ENCODE data around the gene ACKR2. TPM values are rescaled to one million over a fixed set of nuclear protein-coding genes. Genes with fewer than 3 reads are reported as not detected.

Gene ACKR2
- total RNA-seq, 2 experiments from 2014 or later: 2.8 to 2.9 TPM

DNA sequence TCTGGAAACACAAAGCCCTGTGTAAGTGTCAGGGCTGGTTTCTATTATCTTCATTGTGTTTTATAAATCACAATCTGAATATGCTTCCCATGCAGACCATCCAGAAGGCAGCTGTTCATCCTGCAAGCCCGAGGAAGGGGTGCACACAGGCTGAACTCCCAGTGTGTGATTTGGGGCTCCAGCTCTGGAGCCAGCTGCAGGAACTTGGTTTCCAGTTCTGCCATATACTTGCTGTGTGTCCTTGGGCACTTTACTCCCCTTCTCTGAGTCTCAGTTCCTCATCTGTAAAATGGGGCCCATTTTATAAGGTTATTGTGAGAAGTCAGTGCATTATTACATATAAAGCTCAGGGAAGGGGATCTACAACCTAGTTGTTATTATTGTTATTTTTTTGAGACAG, 43.8 kb downstream of the ACKR2 start:
- Mint-ChIP-seq H3K4me1 (no peaks in the 10 kb centered on the region), H3K4me3 (no peak overlapping the region), H3K36me3 (no peaks in the 10 kb centered on the region), H3K27me3 (peaks cover 5% of the 10 kb centered on the region), H3K9me3 (no peaks in the 10 kb centered on the region), H3K27ac (no peak overlapping the region)
- DNase-seq: no peak

- Mint-ChIP-seq H3K27ac (no peak overlapping the region), H3K27me3 (peaks cover 5% of the 10 kb centered on the region), H3K4me1 (no peaks in the 10 kb centered on the region), H3K9me3 (no peaks in the 10 kb centered on the region), H3K36me3 (no peaks in the 10 kb centered on the region), H3K4me3 (no peak overlapping the region)
- no peak for DNase-seq
These were observed 44.6 kb downstream of the ACKR2 start for GRCh38 chr3:42853739-42854302.

- H3K27ac Mint-ChIP-seq: no peak overlapping the region
- no peak for DNase-seq
- H3K36me3 Mint-ChIP-seq: no peaks in the 10 kb centered on the region
- H3K4me3 Mint-ChIP-seq: no peak overlapping the region
- no peaks in the 10 kb centered on the region for H3K4me1 Mint-ChIP-seq
- peaks cover 2% of the 10 kb centered on the region for H3K9me3 Mint-ChIP-seq
- H3K27me3 Mint-ChIP-seq: peaks cover 5% of the 10 kb centered on the region
These were observed 45.9 kb downstream of the ACKR2 start for GRCh38 chr3:42855219-42855546.

GRCh38 chr3:42855547-42856380, 46.5 kb downstream of the ACKR2 start:
- no peak overlapping the region for H3K27ac Mint-ChIP-seq
- H3K4me1 Mint-ChIP-seq: no peaks in the 10 kb centered on the region
- H3K27me3 Mint-ChIP-seq: peaks cover 5% of the 10 kb centered on the region
- H3K4me3 Mint-ChIP-seq: no peak overlapping the region
- H3K36me3 Mint-ChIP-seq: no peaks in the 10 kb centered on the region
- DNase-seq: no peak
- peaks cover 2% of the 10 kb centered on the region for H3K9me3 Mint-ChIP-seq

DNA sequence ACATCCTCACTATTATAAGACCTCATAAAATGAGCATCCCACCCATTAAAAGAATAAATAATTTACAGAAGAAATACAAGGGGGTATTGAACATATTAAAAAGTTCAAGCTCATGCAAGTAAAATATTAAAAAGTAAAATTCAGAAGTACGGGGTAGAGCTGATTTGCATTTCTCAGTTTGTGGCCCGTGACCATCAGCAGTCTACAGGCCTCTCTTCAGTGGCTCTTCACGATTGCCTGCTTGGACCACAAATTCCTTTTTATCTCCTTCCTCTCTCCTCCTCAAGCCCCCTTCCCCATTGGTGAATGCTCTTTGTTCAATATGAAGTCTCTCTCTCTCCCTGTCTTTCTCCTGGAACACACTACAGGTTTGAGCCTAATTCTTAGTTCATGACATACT, 47.3 kb downstream of the ACKR2 start:
- no peak for DNase-seq
- Mint-ChIP-seq H3K36me3 (no peaks in the 10 kb centered on the region), H3K4me3 (no peak overlapping the region), H3K4me1 (no peaks in the 10 kb centered on the region), H3K27me3 (peaks cover 5% of the 10 kb centered on the region), H3K27ac (no peak overlapping the region), H3K9me3 (peaks cover 2% of the 10 kb centered on the region)

GRCh38 chr3:42864321-42864950, 55.2 kb downstream of the ACKR2 start:
- Mint-ChIP-seq H3K4me1 (no peaks in the 10 kb centered on the region), H3K27ac (no peak overlapping the region), H3K4me3 (no peak overlapping the region), H3K27me3 (no peaks in the 10 kb centered on the region), H3K36me3 (no peaks in the 10 kb centered on the region), H3K9me3 (no peaks in the 10 kb centered on the region)
- no peak for DNase-seq

- no peak for DNase-seq
- Mint-ChIP-seq H3K27ac (no peak overlapping the region), H3K36me3 (no peaks in the 10 kb centered on the region), H3K4me1 (no peaks in the 10 kb centered on the region), H3K27me3 (no peaks in the 10 kb centered on the region), H3K9me3 (no peaks in the 10 kb centered on the region), H3K4me3 (no peak overlapping the region)
These were observed 56.0 kb downstream of the ACKR2 start for GRCh38 chr3:42865256-42865655.

- no peaks in the 10 kb centered on the region for H3K36me3 Mint-ChIP-seq
- no peak overlapping the region for H3K4me3 Mint-ChIP-seq
- no peaks in the 10 kb centered on the region for H3K27me3 Mint-ChIP-seq
- H3K9me3 Mint-ChIP-seq: no peaks in the 10 kb centered on the region
- no peaks in the 10 kb centered on the region for H3K4me1 Mint-ChIP-seq
- DNase-seq: no peak
- H3K27ac Mint-ChIP-seq: no peak overlapping the region
These were observed 57.9 kb downstream of the ACKR2 start for GRCh38 chr3:42867138-42867537.

GRCh38 chr3:42868841-42869240, 59.6 kb downstream of the ACKR2 start:
- H3K4me1 Mint-ChIP-seq: no peaks in the 10 kb centered on the region
- H3K27me3 Mint-ChIP-seq: no peaks in the 10 kb centered on the region
- H3K9me3 Mint-ChIP-seq: no peaks in the 10 kb centered on the region
- DNase-seq: no peak
- H3K36me3 Mint-ChIP-seq: no peaks in the 10 kb centered on the region
- H3K27ac Mint-ChIP-seq: no peak overlapping the region
- H3K4me3 Mint-ChIP-seq: no peak overlapping the region

DNA sequence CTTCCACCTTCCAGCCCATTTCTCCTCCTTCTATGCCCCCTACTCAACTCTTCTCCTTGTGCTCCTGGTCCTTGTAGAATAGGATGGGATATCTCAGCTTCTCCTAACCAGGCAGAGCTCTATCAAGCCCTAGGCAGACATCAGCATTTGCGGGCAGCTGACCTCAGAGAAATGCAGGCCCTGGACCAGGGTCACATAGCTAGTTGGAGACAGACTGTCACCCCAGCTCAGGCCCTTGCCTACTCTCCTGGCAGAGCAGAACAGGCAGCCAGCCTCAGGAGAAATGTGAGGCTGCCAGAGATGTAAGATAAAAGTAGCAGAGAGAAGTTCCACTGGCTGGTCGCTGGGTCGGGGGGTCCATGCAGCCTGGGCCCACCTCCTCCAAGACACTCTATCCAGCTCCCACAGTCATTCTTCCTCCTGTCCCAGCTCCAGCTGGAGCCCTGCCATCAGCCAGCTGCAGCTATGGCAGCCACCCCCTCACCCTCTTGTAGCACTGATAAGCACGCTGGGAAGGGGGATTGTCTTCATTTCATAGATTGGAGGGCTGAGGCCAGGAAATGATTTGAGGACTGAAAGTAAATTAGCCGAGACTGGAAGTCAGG, 62.4 kb downstream of the ACKR2 start:
- Mint-ChIP-seq H3K9me3 (no peaks in the 10 kb centered on the region), H3K27me3 (no peaks in the 10 kb centered on the region), H3K27ac (no peak overlapping the region), H3K4me3 (no peak overlapping the region), H3K36me3 (no peaks in the 10 kb centered on the region), H3K4me1 (no peaks in the 10 kb centered on the region)
- no peak for DNase-seq

- Mint-ChIP-seq H3K36me3 (no peaks in the 10 kb centered on the region), H3K4me3 (no peak overlapping the region), H3K27me3 (no peaks in the 10 kb centered on the region), H3K27ac (no peak overlapping the region), H3K9me3 (no peaks in the 10 kb centered on the region), H3K4me1 (no peaks in the 10 kb centered on the region)
- no peak for DNase-seq
These were observed 63.5 kb downstream of the ACKR2 start for GRCh38 chr3:42872718-42873117.

DNA sequence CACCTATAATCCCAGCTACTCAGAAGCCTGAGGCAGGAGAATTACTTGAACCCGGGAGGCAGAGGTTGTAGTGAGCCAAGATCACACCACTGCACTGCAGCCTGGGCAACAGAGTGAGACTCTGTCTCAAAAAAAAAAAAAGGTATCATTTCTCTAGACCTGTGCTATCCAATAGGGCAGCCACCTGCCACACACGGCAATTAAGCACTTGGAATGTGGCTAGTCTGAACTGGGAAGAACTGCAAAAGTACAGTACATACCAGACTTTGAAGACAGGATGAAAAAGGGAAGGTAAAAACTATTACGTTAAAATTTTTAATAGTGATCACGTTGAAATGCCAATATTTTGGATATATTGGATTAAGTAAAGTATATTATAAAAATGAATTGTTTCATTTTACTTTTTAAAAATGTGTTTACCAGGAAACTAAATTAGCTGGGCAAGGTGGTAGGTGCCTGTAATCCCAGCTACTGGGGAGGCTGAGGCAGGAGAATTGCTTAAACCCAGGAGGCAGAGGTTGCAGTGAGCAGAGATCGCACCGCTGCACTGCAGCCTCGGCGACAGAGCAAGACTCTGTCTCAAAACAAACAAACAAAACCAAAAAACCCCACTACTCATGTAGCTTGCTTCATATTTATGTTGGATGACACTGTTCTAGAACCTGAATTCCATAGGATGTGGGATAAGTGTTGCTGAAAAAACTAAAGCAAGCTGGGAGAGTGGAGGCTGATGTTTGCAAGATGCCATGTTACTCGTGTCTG, 64.2 kb downstream of the ACKR2 start:
- DNase-seq: no peak
- no peaks in the 10 kb centered on the region for H3K27me3 Mint-ChIP-seq
- H3K9me3 Mint-ChIP-seq: no peaks in the 10 kb centered on the region
- no peak overlapping the region for H3K27ac Mint-ChIP-seq
- no peaks in the 10 kb centered on the region for H3K4me1 Mint-ChIP-seq
- H3K4me3 Mint-ChIP-seq: no peak overlapping the region
- no peaks in the 10 kb centered on the region for H3K36me3 Mint-ChIP-seq

DNA sequence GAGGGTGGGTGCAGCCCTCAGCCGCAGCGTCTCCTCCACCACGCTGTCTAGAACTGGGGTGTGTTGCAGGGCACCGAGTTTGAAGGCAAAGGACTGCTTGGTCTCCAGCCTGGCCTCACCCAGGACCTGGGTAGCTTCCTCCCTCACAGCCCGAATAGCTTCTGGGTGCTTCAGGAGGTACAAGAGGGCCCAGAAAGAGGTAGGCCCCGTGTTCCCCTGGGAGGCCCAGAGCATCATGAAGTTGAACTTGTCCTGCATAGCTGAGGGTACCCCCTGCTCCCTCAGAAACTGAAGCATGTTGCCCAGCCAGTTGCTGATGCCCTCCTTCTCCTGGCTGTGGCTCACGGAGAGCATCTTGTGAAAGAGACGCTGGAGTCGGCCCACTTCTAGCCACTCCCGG, 65.5 kb downstream of the ACKR2 start:
- Mint-ChIP-seq H3K27me3 (no peaks in the 10 kb centered on the region), H3K4me3 (no peak overlapping the region), H3K36me3 (no peaks in the 10 kb centered on the region), H3K27ac (no peak overlapping the region), H3K4me1 (no peaks in the 10 kb centered on the region), H3K9me3 (no peaks in the 10 kb centered on the region)
- no peak for DNase-seq

DNA sequence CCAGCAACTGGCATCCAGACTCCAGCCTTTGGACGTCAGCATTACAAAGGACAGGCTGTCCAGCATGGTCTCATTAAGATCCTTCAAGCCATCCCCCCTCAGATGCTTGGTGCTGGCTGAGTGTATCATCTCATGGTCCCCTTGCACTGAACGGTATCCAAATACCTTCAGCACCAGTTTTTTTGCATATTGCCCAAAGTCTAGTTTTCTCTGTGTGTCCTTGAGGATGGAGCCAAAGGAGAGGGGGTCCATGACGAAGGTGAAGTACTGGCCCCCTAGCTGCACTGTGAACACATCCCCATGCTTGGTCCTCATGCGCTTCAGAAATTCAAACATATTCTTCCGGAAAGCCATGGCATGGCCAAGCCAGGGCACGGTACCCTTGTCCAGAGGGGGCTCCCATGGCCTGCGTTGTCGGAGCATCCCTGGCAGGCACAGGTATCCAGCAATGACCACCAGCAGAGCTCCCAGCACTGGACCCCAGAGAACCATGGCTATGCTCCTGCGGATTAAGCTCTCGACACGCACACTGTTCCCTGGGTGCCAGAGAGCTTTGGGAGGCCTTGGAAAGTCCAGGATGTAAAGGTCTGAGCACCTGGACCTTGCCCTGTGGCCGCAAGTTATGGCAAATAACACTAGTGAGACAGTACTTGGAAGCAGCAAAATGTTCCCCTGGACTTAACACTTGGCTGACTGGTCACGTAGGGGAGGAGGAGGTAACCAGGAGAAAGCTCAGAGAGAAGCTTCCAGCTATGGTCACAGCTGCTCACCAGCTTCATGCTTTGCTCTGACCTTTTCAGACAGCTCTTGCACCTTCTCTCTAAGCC, 66.3 kb downstream of the ACKR2 start, which contains the start of gene CYP8B1:
TSS of gene CYP8B1 (minus strand) at position 555 of the 827 bp plus-strand sequence. CDS start at position 492, 63 bp downstream.
- H3K4me3 Mint-ChIP-seq: no peak within 1 kb of the TSS
- H3K27me3 Mint-ChIP-seq: no peaks in the 10 kb centered on the region
- H3K36me3 Mint-ChIP-seq: no peaks in the 10 kb centered on the region
- H3K27ac Mint-ChIP-seq: no peak within 1 kb of the TSS
- H3K4me1 Mint-ChIP-seq: peaks cover 3% of the 10 kb centered on the region
- no peak for DNase-seq
- no peaks in the 10 kb centered on the region for H3K9me3 Mint-ChIP-seq

All from activated naive CD8-positive, alpha-beta T cell treated with anti-CD3 and anti-CD28 coated beads for 36 hours (primary cell).